Large intestine (tissue), 3 donors: Measurements from ENCODE around the gene NTNG1. TPM values are rescaled to one million over a fixed set of nuclear protein-coding genes. Genes with fewer than 3 reads are reported as not detected.

Experiments used
- DNase-seq, 2 donors: peaks; one replicate each; pipeline versions ENCODE4 v3.0.0 to v3.0.0-alpha.2; 2013
- H3K27ac ChIP-seq: one replicate; pipeline ENCODE4 v1.5.1; 2013; ENCODE audit warnings: low read length
- H3K27me3 ChIP-seq: 2 replicates; pipeline ENCODE4 v1.6.1; 2013; ENCODE audit warnings: low read length; ENCODE audit not compliant: control insufficient read depth, insufficient read depth
- H3K36me3 ChIP-seq: 2 replicates; pipeline ENCODE4 v1.6.1; 2013; ENCODE audit warnings: low read length; ENCODE audit not compliant: control insufficient read depth, insufficient read depth
- H3K4me1 ChIP-seq: one replicate; pipeline ENCODE4 v1.6.1; 2013; ENCODE audit warnings: low read length; ENCODE audit not compliant: control insufficient read depth, insufficient read depth
- H3K4me3 ChIP-seq: one replicate; pipeline ENCODE4 v1.5.1; 2013; ENCODE audit warnings: low read length
- H3K9me3 ChIP-seq: one replicate; pipeline ENCODE4 v1.6.1; 2013; ENCODE audit warnings: mild to moderate bottlenecking, low read depth, low read length, moderate library complexity; ENCODE audit not compliant: control insufficient read depth
- WGBS: methylation state at CpG from one replicate; pipeline ENCODE4 v1.1.5; 2013; ENCODE audit warnings: low lambda C conversion rate; ENCODE audit not compliant: insufficient coverage; 5-methylcytosine and 5-hydroxymethylcytosine counted together
- polyA plus RNA-seq: library from polyadenylated mRNA; unstranded; fragments of 120-200 nt; gene quantifications from one replicate; pipeline ENCODE4 v1.2.1, GENCODE V29; 2013

The NTNG1 gene
- polyA plus RNA-seq, 1 donor = 4.9 TPM

- 0% methylated on average over 1 of the region's 5 CpGs for WGBS
- H3K36me3 ChIP-seq = no peaks in the 10 kb centered on the region
- peak in 1 of 2 donors; percentile 9 for DNase-seq
- no peak overlapping the region for H3K27ac ChIP-seq
- no peaks in the 10 kb centered on the region for H3K9me3 ChIP-seq
- H3K27me3 ChIP-seq = peaks cover 40% of the 10 kb centered on the region
- H3K4me1 ChIP-seq = peaks cover 5% of the 10 kb centered on the region
- no peak overlapping the region for H3K4me3 ChIP-seq
Observed at GRCh38 chr1:107142140-107142542, 1.3 kb downstream of the NTNG1 start.

- Histone ChIP-seq H3K4me3 (no peak overlapping the region), H3K36me3 (no peaks in the 10 kb centered on the region), H3K9me3 (no peaks in the 10 kb centered on the region), H3K4me1 (peaks cover 5% of the 10 kb centered on the region), H3K27ac (no peak overlapping the region), H3K27me3 (peaks cover 40% of the 10 kb centered on the region)
- 80% methylated on average over 1 of the region's 2 CpGs for WGBS
- DNase-seq = no peak
Observed at GRCh38 chr1:107142666-107143065, 1.8 kb downstream of the NTNG1 start.

- Histone ChIP-seq H3K4me1 (peaks cover 5% of the 10 kb centered on the region), H3K9me3 (no peaks in the 10 kb centered on the region), H3K27ac (no peak overlapping the region), H3K4me3 (no peak overlapping the region), H3K27me3 (peaks cover 15% of the 10 kb centered on the region), H3K36me3 (no peaks in the 10 kb centered on the region)
- 100% methylated on average over 1 of the region's 3 CpGs for WGBS
- DNase-seq = no peak
Observed at GRCh38 chr1:107145637-107146036, 4.8 kb downstream of the NTNG1 start.

- 53% methylated on average over 2 of the region's 6 CpGs for WGBS
- Histone ChIP-seq H3K27me3 (peaks cover 2% of the 10 kb centered on the region), H3K9me3 (no peaks in the 10 kb centered on the region), H3K36me3 (no peaks in the 10 kb centered on the region), H3K27ac (no peak overlapping the region), H3K4me1 (no peaks in the 10 kb centered on the region), H3K4me3 (no peak overlapping the region)
- no peak for DNase-seq
Observed at GRCh38 chr1:107147843-107148242, 7.0 kb downstream of the NTNG1 start.

GRCh38 chr1:107149946-107150345, 9.1 kb downstream of the NTNG1 start:
- H3K9me3 ChIP-seq = no peaks in the 10 kb centered on the region
- no peak overlapping the region for H3K4me3 ChIP-seq
- no peak for DNase-seq
- peaks cover 2% of the 10 kb centered on the region for H3K27me3 ChIP-seq
- no peaks in the 10 kb centered on the region for H3K36me3 ChIP-seq
- WGBS = 60% methylated on average over 1 of the region's 1 CpG
- H3K4me1 ChIP-seq = no peaks in the 10 kb centered on the region
- H3K27ac ChIP-seq = no peak overlapping the region

GRCh38 chr1:107151295-107151694, 10.5 kb downstream of the NTNG1 start:
- Histone ChIP-seq H3K36me3 (no peaks in the 10 kb centered on the region), H3K9me3 (no peaks in the 10 kb centered on the region), H3K27ac (no peak overlapping the region), H3K4me1 (no peaks in the 10 kb centered on the region), H3K27me3 (peaks cover 2% of the 10 kb centered on the region), H3K4me3 (no peak overlapping the region)
- WGBS = no CpG with 5 or more reads among the region's 3 CpGs
- DNase-seq = no peak

- H3K27me3 ChIP-seq = peaks cover 2% of the 10 kb centered on the region
- DNase-seq = no peak
- 40% methylated on average over 1 of the region's 4 CpGs for WGBS
- no peaks in the 10 kb centered on the region for H3K9me3 ChIP-seq
- no peaks in the 10 kb centered on the region for H3K36me3 ChIP-seq
- H3K27ac ChIP-seq = no peak overlapping the region
- no peak overlapping the region for H3K4me3 ChIP-seq
- no peaks in the 10 kb centered on the region for H3K4me1 ChIP-seq
Observed at GRCh38 chr1:107152395-107152794, 11.6 kb downstream of the NTNG1 start.

- Histone ChIP-seq H3K4me3 (no peak overlapping the region), H3K36me3 (no peaks in the 10 kb centered on the region), H3K27me3 (peaks cover 2% of the 10 kb centered on the region), H3K27ac (no peak overlapping the region), H3K9me3 (no peaks in the 10 kb centered on the region), H3K4me1 (no peaks in the 10 kb centered on the region)
- no CpG with 5 or more reads among the region's 2 CpGs for WGBS
- DNase-seq = no peak
Observed at GRCh38 chr1:107153014-107153413, 12.2 kb downstream of the NTNG1 start.

GRCh38 chr1:107158496-107158895, 17.7 kb downstream of the NTNG1 start:
- Histone ChIP-seq H3K36me3 (no peaks in the 10 kb centered on the region), H3K27me3 (no peaks in the 10 kb centered on the region), H3K9me3 (no peaks in the 10 kb centered on the region), H3K4me1 (no peaks in the 10 kb centered on the region), H3K4me3 (no peak overlapping the region), H3K27ac (no peak overlapping the region)
- 90% methylated on average over 2 of the region's 5 CpGs for WGBS
- no peak for DNase-seq

- DNase-seq = no peak
- Histone ChIP-seq H3K27ac (no peak overlapping the region), H3K27me3 (no peaks in the 10 kb centered on the region), H3K4me3 (no peak overlapping the region), H3K36me3 (no peaks in the 10 kb centered on the region), H3K4me1 (no peaks in the 10 kb centered on the region), H3K9me3 (no peaks in the 10 kb centered on the region)
- no CpG with 5 or more reads among the region's 3 CpGs for WGBS
Observed at GRCh38 chr1:107158991-107159390, 18.2 kb downstream of the NTNG1 start.

- no peak for DNase-seq
- Histone ChIP-seq H3K36me3 (no peaks in the 10 kb centered on the region), H3K27me3 (no peaks in the 10 kb centered on the region), H3K27ac (no peak overlapping the region), H3K9me3 (no peaks in the 10 kb centered on the region), H3K4me1 (no peaks in the 10 kb centered on the region), H3K4me3 (no peak overlapping the region)
- 75% methylated on average over 1 of the region's 1 CpG for WGBS
Observed at GRCh38 chr1:107162745-107163144, 21.9 kb downstream of the NTNG1 start.
